ENCODE data around the gene TMEM255B. TPM values are rescaled to one million over a fixed set of nuclear protein-coding genes. Genes with fewer than 3 reads are reported as not detected.

TMEM255B gene
- total RNA-seq, 1 donor, result 0.43 TPM

DNA sequence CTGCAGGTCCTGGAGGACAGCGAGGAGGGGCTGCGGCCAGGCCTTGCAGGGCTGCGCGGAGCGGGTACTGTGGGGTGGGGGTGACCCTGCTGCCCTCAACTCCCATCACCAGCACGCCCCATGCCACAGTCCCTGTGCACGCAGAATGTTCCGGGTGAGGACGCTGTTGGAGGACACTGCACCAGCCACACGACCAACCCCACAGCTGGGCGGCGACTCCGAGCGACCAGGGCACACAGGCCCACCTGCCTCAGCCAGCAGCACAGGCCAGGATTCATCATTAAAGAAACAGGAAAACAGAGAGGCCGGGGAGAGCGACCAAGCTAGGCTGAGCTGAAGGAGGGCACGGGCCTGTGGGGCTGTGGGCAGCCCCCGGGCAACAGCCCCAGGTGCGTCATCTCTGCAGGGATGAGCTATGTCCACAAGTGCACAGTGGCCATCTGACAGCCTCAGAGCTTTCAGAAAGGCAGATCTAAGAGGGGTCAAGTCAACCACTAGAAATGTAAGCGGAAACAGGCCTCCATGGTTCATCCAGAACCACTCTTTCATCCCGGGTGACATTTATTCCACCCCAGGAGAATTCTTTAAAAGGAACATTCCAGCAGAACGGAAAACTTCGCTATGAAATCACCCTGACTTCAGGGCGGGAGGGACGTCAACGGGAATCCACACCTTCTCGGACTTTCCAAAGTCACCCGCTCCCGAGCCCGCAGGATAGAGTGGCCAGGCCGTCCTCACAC is 103.3 kb downstream of the TMEM255B start:
- TF ChIP-seq, protein P1, sequence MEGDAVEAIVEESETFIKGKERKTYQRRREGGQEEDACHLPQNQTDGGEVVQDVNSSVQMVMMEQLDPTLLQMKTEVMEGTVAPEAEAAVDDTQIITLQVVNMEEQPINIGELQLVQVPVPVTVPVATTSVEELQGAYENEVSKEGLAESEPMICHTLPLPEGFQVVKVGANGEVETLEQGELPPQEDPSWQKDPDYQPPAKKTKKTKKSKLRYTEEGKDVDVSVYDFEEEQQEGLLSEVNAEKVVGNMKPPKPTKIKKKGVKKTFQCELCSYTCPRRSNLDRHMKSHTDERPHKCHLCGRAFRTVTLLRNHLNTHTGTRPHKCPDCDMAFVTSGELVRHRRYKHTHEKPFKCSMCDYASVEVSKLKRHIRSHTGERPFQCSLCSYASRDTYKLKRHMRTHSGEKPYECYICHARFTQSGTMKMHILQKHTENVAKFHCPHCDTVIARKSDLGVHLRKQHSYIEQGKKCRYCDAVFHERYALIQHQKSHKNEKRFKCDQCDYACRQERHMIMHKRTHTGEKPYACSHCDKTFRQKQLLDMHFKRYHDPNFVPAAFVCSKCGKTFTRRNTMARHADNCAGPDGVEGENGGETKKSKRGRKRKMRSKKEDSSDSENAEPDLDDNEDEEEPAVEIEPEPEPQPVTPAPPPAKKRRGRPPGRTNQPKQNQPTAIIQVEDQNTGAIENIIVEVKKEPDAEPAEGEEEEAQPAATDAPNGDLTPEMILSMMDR (IDR thresholded peaks at IDR 0.05; ENCODE audit: insufficient read depth, low read depth, low read length), result no peak
- peak overlapping the region; percentile 88 for H3K4me3 ChIP-seq (ENCODE audit: low read depth, low read length)
- DNase-seq (ENCODE audit: low read depth), result peak; percentile 51

DNA sequence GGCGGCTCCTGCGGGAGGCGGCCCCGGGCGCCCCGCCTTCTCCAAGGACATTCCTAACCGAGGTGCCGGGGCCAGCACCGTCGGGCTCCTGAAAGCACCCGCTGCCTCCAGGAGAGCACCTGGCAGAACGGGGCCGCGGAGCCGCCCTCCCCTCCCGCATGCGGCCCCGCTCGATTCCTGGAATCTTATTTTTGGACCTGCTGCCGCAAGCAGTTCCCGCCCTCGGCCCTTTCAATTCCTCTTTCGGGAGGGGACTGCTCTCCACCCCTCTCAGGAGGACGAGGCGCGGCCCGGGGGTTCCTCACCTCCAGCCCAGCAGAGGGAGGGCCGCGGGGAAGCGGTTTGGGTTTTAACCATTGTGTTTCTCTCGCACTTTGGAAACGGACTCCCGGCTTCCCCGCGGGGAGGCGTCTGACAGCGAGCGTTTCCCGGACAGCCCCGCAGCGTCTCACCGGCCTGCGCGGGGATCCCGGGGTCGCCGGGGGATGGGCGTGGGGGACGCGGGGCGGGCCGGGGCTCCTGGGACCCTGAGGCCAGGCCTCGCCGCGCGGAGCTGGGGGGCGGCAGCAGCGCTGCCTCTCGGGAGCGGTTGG is 104.0 kb downstream of the TMEM255B start:
- TF ChIP-seq, protein P1 (IDR thresholded peaks at IDR 0.05; ENCODE audit: insufficient read depth, low read depth, low read length), result no peak
- H3K4me3 ChIP-seq (ENCODE audit: low read depth, low read length), result peak overlapping the region; percentile 88
- DNase-seq (ENCODE audit: low read depth), result peak; percentile 34

DNA sequence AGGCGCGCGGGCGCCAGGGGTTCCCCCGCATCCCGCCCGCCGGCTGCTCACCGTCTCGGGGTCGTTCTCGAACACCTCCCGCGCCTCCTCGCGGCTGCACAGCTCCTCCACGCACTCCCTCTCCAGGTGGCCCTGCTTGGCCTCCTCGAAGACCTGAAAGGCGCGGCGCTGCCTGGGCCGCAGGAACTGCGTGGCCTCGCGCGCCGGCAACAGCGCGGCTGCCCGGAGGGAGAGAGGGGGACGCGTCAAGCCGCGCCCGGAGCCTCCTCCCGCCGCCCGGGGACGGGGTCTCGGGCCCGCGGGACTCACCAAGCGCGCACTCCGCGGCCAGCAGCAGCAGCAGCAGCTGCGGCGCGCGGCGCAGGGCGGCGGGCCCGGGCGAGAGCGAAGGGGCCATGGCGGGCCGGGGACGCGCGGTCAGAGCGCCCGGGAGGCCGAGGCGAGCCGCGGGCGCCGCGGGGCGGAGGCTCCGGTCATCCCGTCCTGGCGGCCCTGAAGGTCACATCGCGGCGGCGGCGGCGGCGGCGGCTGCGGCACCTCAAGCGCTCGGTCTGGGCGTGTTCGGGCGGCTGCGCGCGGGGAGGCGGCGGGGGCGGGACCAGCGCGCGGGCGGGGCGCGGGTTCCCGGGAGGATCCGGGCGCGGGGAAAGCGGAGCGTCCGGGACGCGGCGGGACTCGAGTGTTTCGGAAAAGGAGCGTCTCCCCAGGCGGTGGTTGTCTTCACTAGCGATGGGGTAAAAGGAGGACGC is 104.7 kb downstream of the TMEM255B start, which contains the start of gene GAS6:
Gene GAS6 (minus strand): TSS at position 553 of the 749 bp plus-strand sequence. CDS start 156 bp downstream, at position 397.
- TF ChIP-seq, protein P1 (IDR thresholded peaks at IDR 0.05; ENCODE audit: insufficient read depth, low read depth, low read length), result no peak
- peak; percentile 54 for DNase-seq (ENCODE audit: low read depth)
- peak within 1 kb of the TSS; percentile 88 for H3K4me3 ChIP-seq (ENCODE audit: low read depth, low read length)

GRCh38 chr13:113864273-113864890 is 105.4 kb downstream of the TMEM255B start:
- peak overlapping the region; percentile 88 for H3K4me3 ChIP-seq (ENCODE audit: low read depth, low read length)
- TF ChIP-seq, protein P1 (IDR thresholded peaks at IDR 0.05; ENCODE audit: insufficient read depth, low read depth, low read length), result no peak
- peak; percentile 39 for DNase-seq (ENCODE audit: low read depth)

- DNase-seq (ENCODE audit: low read depth), result no peak
- TF ChIP-seq, protein P1 (IDR thresholded peaks at IDR 0.05; ENCODE audit: insufficient read depth, low read depth, low read length), result no peak
- no peak overlapping the region for H3K4me3 ChIP-seq (ENCODE audit: low read depth, low read length)
Measured at GRCh38 chr13:113865427-113865826, 106.4 kb downstream of the TMEM255B start.

Other genes starting within 250 kb of the TMEM255B start
- gene TFDP1, start 174.5 kb upstream of the TMEM255B start, total RNA-seq, result 49.6 and 83.8 TPM in 2 replicates
- not detected in 2 replicates for gene ATP4B, start 101.0 kb upstream of the TMEM255B start, total RNA-seq
- not detected in 2 replicates for gene GRK1, start 92.0 kb upstream of the TMEM255B start, total RNA-seq
- gene GAS6, start 104.8 kb downstream of the TMEM255B start, total RNA-seq, result 172 and 216 TPM in 2 replicates
- under 0.01 TPM in 2 replicates for gene C13orf46, start 214.8 kb downstream of the TMEM255B start, total RNA-seq

Measured in fibroblast of villous mesenchyme (primary cell).